ENCODE data around the gene F13B.
"Not testable (repeated sequence)": the region's sequence is repeated elsewhere in the genome, so short reads cannot be mapped to it uniquely, and the experiment has no call there.

The F13B gene

DNA sequence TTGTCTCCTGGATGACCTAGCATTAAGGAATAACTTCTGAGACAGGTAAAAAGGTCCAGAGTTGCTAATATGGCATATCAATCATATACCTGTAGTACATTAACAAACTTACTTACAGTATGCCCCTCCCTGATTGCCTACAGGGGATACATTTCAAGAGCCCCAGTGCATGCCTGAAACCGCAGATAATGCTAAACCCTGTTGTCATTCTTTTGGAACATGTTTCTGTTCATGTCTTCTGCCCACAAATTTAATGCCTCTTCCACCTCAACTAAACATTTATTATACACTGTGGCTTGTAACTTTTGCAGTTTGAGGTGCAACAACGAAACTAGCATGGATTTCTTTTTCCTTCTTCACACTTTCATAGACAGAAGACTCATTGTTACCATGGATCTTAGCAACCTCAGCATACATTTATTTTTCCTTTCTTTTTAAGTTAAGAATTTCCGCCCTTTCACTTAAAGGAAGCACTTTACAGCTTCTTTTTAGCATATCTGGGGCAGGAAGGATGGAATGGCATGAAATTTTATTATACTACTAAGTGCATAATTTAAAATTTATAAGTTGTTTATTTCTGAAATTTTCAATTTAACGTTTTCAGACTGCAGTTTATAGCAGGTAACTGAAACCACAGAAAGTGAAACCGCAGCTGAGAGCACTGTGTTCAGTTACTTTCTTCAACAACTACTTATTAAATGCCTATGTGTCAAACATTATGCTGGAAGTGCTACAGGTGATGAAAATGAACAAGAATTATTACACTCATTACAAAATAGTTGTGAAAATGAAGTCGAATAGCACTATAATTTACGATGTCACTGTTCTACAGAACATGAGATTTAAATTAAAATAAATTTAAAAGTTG is 25.3 kb downstream of the F13B start:
- peak; percentile 12 for DNase-seq (ENCODE audit: extremely low read depth, insufficient read length)
- no peaks in the 10 kb centered on the region for H3K36me3 ChIP-seq (ENCODE audit: control insufficient read depth, insufficient read depth, low read length)
- TF ChIP-seq, protein P1, sequence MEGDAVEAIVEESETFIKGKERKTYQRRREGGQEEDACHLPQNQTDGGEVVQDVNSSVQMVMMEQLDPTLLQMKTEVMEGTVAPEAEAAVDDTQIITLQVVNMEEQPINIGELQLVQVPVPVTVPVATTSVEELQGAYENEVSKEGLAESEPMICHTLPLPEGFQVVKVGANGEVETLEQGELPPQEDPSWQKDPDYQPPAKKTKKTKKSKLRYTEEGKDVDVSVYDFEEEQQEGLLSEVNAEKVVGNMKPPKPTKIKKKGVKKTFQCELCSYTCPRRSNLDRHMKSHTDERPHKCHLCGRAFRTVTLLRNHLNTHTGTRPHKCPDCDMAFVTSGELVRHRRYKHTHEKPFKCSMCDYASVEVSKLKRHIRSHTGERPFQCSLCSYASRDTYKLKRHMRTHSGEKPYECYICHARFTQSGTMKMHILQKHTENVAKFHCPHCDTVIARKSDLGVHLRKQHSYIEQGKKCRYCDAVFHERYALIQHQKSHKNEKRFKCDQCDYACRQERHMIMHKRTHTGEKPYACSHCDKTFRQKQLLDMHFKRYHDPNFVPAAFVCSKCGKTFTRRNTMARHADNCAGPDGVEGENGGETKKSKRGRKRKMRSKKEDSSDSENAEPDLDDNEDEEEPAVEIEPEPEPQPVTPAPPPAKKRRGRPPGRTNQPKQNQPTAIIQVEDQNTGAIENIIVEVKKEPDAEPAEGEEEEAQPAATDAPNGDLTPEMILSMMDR (IDR thresholded peaks at IDR 0.05; ENCODE audit: insufficient read depth, low read length, poor library complexity, severe bottlenecking) = no peak
- H3K4me3 ChIP-seq (replicated peaks; ENCODE audit: low read depth, low read length) = 0 out of 2 replicates have a peak overlapping the region, but pooled peaks have one; percentile 13
- no peaks in the 10 kb centered on the region for H3K27me3 ChIP-seq (replicated peaks; ENCODE audit: control insufficient read depth, insufficient read depth, low read length)

DNA sequence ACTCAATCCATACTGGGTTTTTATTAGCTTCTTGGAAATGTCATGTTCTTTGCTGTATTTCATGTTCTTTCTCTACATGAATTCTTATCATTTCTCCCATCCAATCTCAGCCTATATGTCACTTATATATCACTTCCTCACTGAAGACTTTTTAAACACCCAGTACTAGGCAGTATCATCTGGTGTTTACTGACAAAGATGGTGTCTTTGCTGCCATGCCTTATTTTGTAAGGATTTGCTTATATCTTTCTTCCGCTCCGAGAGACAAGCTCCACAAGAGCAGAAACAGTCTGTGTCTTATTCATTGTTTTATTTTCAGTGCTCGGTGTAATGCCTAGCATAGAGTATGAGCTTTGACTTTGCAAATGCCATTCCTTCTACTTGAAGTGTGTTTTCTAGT is 30.2 kb downstream of the F13B start:
- TF ChIP-seq, protein P1 (IDR thresholded peaks at IDR 0.05; ENCODE audit: insufficient read depth, low read length, poor library complexity, severe bottlenecking) = no peak
- Histone ChIP-seq H3K36me3 (ENCODE audit: control insufficient read depth, insufficient read depth, low read length) (no peaks in the 10 kb centered on the region), H3K27me3 (replicated peaks; ENCODE audit: control insufficient read depth, insufficient read depth, low read length) (no peaks in the 10 kb centered on the region), H3K4me3 (replicated peaks; ENCODE audit: low read depth, low read length) (no peak overlapping the region)
- DNase-seq (ENCODE audit: extremely low read depth, insufficient read length) = no peak

DNA sequence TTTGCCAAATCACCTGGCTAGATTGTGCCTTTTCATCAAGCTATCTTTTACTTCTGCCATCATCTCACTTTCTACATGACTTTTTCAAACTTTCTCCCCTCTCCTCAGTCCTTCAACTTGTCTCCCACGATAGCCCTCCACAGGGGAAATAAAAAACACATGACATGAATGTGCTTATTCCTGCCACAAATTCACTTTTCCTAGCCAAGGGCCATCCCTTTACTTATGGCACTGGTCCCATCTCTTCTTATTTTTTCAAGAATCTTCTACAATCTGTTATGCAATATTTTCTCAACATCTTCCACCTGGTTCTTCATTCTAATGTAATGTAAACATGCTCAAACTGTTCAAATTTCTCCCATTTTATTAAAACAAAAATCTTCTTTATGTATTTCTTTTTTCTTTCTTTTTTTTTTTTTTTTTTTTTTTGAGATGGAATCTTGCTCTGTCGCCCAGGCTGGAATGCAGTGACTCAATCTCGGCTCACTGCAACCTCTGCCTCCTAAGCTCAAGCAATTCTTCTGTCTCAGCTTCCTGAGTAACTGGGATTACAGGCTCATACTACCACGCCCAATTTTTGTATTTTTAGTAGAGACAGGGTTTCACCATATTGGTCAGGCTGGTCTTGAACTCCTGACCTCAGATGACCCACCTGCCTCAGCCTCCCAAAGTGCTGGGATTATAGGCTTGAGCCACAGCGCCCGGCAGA is 32.3 kb downstream of the F13B start:
- not testable (repeated sequence) for H3K36me3 ChIP-seq (ENCODE audit: control insufficient read depth, insufficient read depth, low read length); DNase-seq (ENCODE audit: extremely low read depth, insufficient read length); H3K4me3 ChIP-seq (replicated peaks; ENCODE audit: low read depth, low read length); H3K27me3 ChIP-seq (replicated peaks; ENCODE audit: control insufficient read depth, insufficient read depth, low read length)

DNA sequence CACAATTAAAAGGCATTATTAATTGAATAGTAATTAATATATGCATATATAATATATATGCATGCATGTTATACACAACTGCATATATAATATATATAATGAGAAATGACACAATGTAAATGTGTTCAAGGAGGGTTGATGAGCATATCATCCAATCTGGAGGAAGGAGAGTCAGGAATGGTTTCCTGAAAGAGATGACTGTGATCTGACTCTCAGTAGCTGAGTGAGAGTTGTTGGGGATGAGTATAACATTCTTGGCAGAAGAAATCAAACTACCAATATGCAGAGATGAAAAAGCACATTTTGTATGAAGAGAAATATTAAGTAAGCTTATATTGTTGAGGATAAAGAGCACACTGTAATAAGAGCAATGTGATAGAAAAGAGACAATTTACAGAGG is 37.3 kb downstream of the F13B start:
- TF ChIP-seq, protein P1 (IDR thresholded peaks at IDR 0.05; ENCODE audit: insufficient read depth, low read length, poor library complexity, severe bottlenecking) = no peak

DNA sequence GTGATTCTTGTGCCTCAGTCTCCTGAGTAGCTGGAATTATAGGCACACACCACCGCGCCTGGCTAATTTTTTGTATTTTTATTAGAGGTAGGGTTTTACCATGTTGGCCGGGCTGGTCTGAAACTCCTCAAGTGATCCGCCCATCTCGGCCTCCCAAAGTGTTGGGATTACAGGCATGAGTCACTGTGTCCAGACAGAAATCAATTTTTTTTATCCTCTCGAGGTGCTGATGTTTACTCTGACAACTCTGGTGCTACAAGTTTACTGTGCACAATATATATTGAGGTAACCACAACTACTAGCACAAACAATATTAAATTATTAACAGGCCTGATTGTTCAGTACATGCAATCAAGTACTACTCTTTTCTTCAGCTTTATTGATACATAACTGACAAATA is 39.7 kb downstream of the F13B start:
- Histone ChIP-seq H3K4me3 (replicated peaks; ENCODE audit: low read depth, low read length) (no peak overlapping the region), H3K27me3 (replicated peaks; ENCODE audit: control insufficient read depth, insufficient read depth, low read length) (no peaks in the 10 kb centered on the region), H3K36me3 (ENCODE audit: control insufficient read depth, insufficient read depth, low read length) (no peaks in the 10 kb centered on the region)
- TF ChIP-seq, protein P1 (IDR thresholded peaks at IDR 0.05; ENCODE audit: insufficient read depth, low read length, poor library complexity, severe bottlenecking) = no peak
- DNase-seq (ENCODE audit: extremely low read depth, insufficient read length) = no peak

More for the DNA sequence above, 37.3 kb downstream of the F13B start:
- Histone ChIP-seq H3K36me3 (ENCODE audit: control insufficient read depth, insufficient read depth, low read length) (no peaks in the 10 kb centered on the region), H3K27me3 (replicated peaks; ENCODE audit: control insufficient read depth, insufficient read depth, low read length) (no peaks in the 10 kb centered on the region), H3K4me3 (replicated peaks; ENCODE audit: low read depth, low read length) (no peak overlapping the region)
- DNase-seq (ENCODE audit: extremely low read depth, insufficient read length) = no peak

DNA sequence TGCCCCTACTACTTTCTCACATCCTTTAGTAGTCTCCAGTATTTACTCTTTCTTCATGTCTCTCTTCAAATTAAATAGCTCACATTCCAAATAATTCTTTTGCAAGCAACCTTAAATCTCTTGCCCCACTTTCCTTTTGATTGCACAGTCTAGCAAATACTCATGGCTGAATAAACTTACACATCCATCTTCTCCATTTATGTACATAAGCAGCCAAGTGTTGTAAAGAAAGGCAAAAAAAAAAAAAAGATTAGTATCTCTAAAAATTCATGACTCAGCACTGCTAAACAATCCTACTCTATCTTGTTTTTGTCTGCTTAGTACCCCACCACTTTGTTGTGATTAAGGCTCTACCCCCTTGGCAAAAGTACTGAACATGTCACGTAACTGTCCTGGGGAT is 42.6 kb downstream of the F13B start:
- no peak overlapping the region for H3K4me3 ChIP-seq (replicated peaks; ENCODE audit: low read depth, low read length)
- H3K27me3 ChIP-seq (replicated peaks; ENCODE audit: control insufficient read depth, insufficient read depth, low read length) = no peaks in the 10 kb centered on the region
- no peaks in the 10 kb centered on the region for H3K36me3 ChIP-seq (ENCODE audit: control insufficient read depth, insufficient read depth, low read length)
- TF ChIP-seq, protein P1 (IDR thresholded peaks at IDR 0.05; ENCODE audit: insufficient read depth, low read length, poor library complexity, severe bottlenecking) = no peak
- DNase-seq (ENCODE audit: extremely low read depth, insufficient read length) = no peak

Data from GM06990 (cell line).